ENCODE measurements around the gene EGFL7.

The EGFL7 gene

DNA sequence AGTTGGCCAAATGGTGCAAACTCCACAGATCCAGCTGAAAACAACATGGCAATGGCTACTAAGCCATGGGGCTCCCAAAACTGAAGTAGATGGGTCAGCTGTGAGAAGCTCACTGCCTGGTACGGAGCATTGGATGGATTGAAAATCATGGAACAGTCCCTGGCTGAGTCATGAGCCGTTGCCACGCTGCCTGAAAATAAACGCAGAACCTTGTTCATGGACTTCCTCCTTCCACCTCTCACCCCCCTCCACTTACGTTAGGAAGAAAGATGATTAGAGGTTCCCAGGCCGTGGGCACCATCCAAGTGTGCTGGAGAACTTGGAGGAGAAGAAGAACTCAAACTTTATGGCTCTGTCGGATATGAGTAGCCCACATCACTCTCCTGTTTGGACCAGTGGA lies 42.8 kb downstream of the EGFL7 start:
- DNase-seq, result no peak

DNA sequence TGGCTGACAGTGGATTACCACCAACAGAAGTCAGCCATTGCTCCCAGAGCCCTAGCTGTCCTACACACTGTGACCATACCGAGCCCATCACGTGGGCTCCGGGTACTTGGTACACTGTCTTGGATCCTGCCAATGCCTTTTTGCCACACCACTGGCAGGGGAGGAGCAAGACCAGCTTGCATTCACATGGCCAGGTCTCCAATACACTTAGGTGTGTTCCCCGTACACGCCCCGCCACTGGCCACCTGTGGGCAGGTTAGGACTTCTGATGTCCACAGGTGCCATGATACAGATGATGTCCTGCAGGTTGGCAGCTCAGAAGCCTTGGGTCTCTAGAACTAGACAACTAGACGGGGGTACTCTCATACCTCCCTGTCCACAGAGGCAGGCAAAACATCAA lies 44.3 kb downstream of the EGFL7 start:
- no peak for DNase-seq

DNA sequence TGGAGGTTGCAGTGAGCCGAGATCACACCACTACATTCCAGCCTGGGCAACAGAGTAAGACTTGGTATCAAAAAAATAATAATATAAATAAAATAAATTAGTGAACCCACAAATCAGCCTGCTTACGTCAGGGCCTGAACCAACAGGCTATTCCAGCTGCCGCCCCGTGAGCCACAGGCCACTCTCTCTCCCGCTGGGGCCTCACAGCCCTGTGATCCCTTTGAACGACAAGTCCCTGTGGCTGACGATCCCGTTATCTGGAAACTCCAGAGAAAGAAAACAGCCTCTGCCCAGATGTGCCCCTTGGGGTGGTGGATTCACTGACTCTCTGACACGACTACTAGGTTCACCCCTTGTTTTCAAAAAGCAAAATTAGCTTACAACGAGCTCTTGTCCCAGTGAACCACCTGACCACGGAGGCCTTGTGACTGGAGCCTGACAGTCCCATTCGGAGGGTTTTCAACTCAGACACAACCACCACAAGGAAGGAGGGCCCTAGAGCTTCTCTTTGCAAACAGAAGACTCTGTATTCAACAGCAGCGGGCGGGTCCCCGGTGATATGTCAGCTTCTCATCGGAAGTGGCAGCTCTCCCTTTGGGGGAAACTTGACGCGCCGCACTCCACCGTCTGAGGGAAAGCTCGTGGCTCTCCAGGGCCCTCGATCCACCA lies 45.3 kb downstream of the EGFL7 start:
- DNase-seq, result no peak

DNA sequence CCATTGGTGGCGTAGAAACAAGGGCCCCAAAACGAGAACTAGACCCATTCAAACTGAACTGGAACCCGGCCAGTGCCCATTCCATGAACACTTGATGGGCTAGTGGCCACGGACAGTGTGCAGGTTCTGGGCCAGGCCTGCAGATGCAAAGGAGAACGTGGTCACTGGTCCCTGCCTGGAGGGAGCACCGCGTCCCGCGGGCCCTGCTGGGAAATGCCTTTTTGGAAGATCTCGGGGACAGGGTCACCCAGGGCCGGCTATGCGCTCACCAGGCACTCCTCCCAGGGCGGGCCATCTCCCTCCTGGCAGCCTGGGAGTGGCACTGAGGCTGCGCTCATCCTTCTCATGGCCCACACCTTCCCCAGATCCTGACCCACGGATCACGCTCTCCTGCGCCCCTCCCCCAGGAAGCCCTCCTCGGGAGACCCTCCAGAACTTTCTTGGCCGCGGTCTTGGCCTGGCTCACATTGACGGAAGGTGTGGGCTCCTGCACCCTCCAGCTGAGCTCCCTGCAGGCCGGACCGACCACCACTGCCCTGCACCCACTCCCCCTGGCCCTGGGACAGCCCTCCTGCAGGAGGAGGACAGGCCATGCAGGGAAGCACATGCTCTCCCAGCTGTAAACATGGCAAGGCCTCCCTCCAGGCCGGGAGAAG lies 46.9 kb downstream of the EGFL7 start:
- DNase-seq, result no peak

DNA sequence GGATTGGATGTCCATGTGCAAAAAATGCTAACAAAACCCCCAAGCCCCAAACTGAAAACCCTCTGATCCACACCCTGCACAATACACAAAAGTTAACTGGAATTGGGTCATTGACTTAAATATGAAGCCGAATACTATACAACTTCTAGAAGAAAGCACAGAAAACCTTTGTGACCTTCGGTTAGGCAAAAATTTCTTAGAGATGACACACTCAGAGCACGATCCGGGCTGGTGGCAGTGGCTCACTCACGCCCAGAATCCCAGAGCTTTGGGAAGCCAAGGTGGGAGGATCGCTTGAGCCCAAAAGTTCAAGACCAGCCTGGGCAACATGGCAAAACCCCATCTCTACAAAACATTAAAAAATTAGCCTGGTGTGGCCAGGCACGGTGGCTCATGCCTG lies 47.8 kb downstream of the EGFL7 start:
- DNase-seq, result no peak

DNA sequence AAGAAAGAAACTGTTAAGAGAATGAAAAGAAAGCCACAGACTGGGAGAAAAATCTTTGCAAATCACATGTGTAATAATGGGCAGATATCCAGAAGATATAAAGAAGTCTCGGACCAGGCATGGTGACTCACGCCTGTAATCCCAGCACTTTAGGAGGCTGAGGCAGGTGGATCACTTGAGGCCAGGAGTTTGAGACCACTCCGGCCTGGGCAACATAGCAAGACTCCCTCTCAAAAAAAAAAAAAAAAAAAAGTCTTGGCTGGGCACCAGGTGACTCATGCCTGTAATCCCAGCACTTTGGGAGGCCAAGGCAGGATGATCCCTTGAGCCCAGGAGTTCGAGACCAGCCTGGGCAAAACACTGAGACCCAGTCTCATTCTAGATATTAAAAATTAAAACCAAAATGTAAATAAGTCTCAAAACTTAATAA lies 48.5 kb downstream of the EGFL7 start:
- peak; percentile 20 for DNase-seq

DNA sequence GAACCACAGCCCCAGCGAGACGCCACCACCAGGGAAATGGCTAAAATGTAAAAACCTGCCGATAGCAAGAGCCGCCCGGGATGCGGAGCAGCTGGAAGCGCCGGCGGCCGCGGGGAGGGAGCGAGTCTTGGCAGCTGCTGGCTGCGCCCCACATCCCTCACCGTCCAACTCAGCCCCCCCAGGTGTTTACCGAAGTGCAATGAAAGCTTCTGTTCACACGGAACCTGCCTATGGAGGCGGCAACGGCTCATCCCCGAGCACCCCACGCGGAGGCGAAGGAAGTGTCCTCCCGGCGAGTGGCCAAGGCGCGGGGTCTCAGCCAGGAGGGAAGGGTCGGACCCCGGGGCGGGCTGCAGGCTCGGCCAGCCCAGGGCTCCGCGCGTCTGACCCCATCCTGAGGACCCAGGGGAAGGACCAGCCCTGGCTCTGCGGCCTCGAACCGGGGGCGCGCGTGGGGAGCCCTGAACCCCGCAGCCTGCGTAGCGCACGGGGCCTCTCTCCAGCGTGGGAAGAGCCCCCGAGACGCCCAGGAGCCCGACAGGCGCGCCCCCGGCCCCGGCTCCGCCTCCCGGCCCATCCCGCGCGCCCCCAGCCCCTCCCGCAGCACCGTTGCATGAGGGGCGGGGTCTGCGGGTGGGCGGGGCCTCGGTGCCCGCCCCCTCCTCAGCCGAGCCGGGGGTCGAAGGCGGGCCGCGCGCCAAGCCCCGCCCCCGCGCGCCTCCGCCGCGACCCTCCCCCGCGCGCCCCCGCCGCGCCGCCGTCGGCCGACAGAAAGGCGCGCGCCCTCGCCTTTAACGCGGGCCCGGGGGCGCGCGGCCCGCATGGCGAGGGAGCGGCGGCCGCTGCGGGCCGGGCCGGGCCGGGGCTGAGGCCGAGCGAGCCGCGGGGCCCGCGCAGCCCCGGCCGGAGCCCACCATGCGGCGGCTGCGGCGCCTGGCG lies 49.3 kb downstream of the EGFL7 start, which contains the start of gene DIPK1B:
Gene DIPK1B (plus strand): TSS at position 822 of the 939 bp plus-strand sequence. CDS start 94 bp downstream, at position 916.
- DNase-seq, result peak; percentile 9

GRCh38 chr9:136712690-136713544 lies 50.2 kb downstream of the EGFL7 start:
- DNase-seq, result no peak

DNA sequence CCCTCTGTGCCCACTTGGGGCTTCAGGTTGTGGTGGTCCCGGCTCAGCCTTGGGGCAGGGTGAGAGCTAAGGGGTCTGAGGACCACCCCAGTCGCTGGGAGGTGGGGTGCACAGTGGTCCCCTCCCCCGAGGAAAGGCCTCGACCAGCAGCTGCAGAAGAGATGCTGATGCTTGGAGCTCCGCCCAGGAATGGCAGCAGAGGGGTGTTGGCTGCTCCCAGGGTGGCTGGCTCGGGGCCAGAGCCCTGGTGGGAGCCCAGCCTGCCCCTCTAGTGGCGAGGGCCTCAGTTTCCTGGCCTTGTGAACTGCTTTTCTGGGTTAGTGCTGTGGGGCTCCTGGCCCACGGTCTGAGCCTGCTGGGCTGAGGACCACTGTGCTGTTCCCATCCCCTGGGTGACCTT lies 50.8 kb downstream of the EGFL7 start:
- no peak for DNase-seq

- DNase-seq, result no peak
Observed at GRCh38 chr9:136714096-136714892, 51.6 kb downstream of the EGFL7 start.

DNA sequence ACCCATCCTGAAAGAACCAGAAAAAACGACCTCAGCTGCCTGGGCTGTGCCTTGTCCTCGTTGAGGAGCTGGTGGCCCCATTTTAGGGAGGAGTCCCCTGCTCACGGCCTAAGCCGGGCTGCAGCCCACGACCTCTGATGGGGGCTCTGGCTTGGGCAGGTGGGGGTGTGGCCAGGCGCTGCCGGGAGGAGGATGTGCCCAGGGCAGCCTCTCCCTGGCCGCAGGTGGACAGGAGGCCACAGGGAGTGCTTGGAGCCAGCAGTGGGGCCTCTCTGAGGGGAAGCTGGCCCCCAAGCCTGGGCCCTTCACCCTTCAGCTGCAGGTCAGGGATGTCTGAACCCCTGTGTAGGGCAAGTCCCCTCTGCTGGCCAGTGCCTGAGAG lies 52.2 kb downstream of the EGFL7 start:
- DNase-seq, result no peak

- no peak for DNase-seq
Observed at GRCh38 chr9:136717399-136717798, 54.7 kb downstream of the EGFL7 start.

- DNase-seq, result no peak
Observed at GRCh38 chr9:136718345-136719194, 55.9 kb downstream of the EGFL7 start.

DNA sequence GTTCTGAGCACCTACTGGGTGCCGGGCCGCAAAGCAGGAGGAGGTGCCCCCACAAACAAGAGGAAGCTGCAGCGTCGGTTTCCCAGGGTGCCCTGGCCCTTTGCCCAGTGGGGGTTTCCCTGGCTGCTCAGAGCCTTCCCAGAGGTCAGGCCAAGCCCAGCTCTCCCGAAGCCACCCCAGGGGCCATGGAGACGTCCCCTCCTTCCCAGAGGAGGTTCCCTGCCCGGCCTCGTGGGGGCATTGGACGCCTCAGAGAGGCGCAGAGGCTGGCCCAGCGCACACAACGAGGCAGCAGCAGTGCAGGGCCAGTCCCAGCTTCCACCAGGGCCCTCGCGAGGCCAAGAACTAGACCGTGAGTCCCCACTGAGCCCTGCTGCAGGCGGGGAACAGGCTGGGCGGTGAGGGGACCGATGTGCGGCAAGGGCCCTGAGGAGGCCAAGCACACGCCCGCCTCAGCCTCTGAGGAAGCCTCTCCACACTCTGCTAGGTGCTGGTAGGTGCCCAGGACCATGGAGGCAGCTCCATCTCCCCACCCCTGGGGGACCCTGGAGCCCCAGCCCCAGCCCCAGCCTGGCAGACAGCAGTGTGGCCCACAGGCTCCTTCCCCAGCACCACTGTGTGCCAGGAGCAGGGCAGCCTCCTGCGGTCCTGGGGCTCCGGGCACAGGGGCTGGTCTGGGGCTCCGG lies 56.6 kb downstream of the EGFL7 start:
- no peak for DNase-seq

DNA sequence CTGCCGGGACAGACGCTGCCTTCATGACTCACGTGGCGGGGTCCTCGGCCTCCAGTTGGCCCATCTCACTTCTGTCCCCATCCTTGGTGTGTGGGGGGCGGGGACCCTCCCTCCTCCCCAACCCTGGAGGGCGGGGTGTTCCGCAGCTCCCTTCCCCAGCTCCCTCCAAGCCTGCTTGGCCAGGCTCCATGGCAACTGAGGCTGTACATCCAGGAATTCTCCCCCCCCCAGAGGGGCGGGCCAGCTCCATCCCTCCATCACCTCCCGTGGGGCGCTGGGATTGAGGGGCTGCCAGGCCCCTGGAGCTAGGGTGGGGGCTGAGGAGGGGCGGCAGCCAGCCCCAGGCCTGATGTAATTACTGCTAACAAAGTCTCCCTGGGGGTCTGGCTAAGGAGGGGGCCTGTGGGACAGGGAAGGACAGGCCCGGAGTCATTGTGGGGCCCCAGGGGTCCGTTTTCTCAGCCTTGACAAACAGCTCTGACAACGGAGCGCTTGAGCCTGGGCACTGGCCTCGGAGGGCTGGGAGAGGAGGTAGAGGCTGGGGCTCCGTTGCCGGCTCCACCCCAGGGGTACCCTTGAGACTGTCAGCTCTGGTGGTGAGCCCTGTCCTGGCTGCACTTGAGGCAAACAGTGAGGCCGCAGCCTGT lies 57.7 kb downstream of the EGFL7 start:
- DNase-seq, result no peak

GRCh38 chr9:136720898-136721338 lies 58.2 kb downstream of the EGFL7 start:
- DNase-seq, result no peak

DNA sequence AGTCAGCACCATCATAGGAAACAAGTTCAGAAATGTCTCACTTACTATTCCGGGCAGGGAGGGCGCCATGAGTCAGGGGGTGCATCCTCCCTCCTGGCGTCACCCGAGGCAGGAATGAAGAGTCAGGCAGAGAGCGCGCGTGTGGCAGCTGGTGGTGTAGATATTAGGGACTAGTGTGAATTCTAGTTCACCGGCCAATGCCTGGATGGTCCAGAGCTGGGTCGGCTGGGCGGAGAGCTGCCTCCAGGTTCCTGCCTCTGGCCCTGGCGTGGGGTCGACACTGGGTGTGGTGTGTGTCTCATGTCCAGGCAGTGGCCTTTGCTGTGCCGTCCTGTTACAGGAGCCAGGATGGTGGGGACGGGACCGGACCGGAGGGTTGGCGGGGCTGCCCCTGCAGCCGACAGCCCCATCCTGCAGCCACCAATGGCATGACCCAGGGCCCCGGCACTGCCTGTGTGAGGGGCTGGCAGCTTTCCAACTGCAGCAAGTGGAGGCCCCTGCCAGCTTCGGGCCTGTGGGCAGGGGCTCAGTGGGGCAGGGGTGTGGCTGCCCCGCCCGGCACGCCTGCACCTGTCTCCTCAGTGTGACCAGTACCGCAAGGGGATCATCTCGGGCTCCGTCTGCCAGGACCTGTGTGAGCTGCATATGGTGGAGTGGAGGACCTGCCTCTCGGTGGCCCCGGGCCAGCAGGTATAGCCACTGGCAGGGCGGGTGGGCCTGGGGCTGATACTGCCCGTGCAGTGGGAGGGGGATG lies 58.8 kb downstream of the EGFL7 start:
- no peak for DNase-seq
